ENCODE results near the gene FAIM.
A peak's percentile ranks its signal among the peaks of the same experiment; 100 is the strongest.
"Not testable (repeated sequence)": the region's sequence is repeated elsewhere in the genome, so short reads cannot be mapped to it uniquely, and the experiment has no call there.

FAIM gene

GRCh38 chr3:138588445-138588844, 20.1 kb upstream of the FAIM start:
- no peaks in the 10 kb centered on the region for H3K9me3 ChIP-seq
- intact Hi-C loops (cut with DNase I; ENCODE audit: low total_unique reads) = no loop called here
- peaks cover 0 to 13% (median 7%) of the 10 kb centered on the region in 4 donors for H3K4me1 ChIP-seq
- no peak for TF ChIP-seq CTCF (IDR thresholded peaks at IDR 0.05)
- no peaks in the 10 kb centered on the region for H3K27me3 ChIP-seq
- no peak overlapping the region for H3K4me3 ChIP-seq
- DNase-seq = no peak
- H3K36me3 ChIP-seq = peaks cover 4% of the 10 kb centered on the region in 3 donors
- no peak overlapping the region for H3K27ac ChIP-seq

GRCh38 chr3:138591392-138591791, 17.2 kb upstream of the FAIM start:
- Histone ChIP-seq H3K4me1 (peaks cover 0 to 16% (median 11%) of the 10 kb centered on the region in 4 donors), H3K27me3 (no peaks in the 10 kb centered on the region), H3K9me3 (no peaks in the 10 kb centered on the region), H3K36me3 (peaks cover 0 to 4% (median 4%) of the 10 kb centered on the region in 3 donors), H3K27ac (no peak overlapping the region), H3K4me3 (no peak overlapping the region)
- no peak for DNase-seq
- no peak for TF ChIP-seq CTCF (IDR thresholded peaks at IDR 0.05)
- intact Hi-C loops (cut with DNase I; ENCODE audit: low total_unique reads) = loop anchor here (5.0 to 10.0 kb wide), 2 partner anchors 174 to 243 kb away; partner anchors contain the start of gene PIK3CB

GRCh38 chr3:138593488-138594149, 15.0 kb upstream of the FAIM start:
- intact Hi-C loops (cut with DNase I; ENCODE audit: low total_unique reads) = loop anchor here (2.0 to 10.0 kb wide), 3 partner anchors 176 to 321 kb away; partner anchors contain the start of gene PIK3CB
- no peak for DNase-seq

GRCh38 chr3:138594150-138594934, 14.2 kb upstream of the FAIM start, which contains the start of gene CEP70:
CEP70 (minus strand) TSS chr3:138594260; CDS start chr3:138572927, 21,333 bp downstream.
- Histone ChIP-seq H3K9me3 (no peaks in the 10 kb centered on the region), H3K27me3 (no peaks in the 10 kb centered on the region), H3K36me3 (peaks cover 0 to 4% (median 4%) of the 10 kb centered on the region in 3 donors), H3K27ac (peak within 1 kb of the TSS; percentile 78 to 92), H3K4me3 (peak within 1 kb of the TSS; percentile 56 to 86), H3K4me1 (peaks cover 0 to 16% (median 11%) of the 10 kb centered on the region in 4 donors)
- TF ChIP-seq CTCF (IDR thresholded peaks at IDR 0.05) = peak; percentile 88 to 94
- peak; percentile 93 to 97 for DNase-seq
- intact Hi-C loops (cut with DNase I; ENCODE audit: low total_unique reads) = loop anchor here (2.0 to 10.0 kb wide), 3 partner anchors 177 to 320 kb away; partner anchors contain the start of gene PIK3CB

More at GRCh38 chr3:138593488-138594149, 15.0 kb upstream of the FAIM start:
- peak overlapping the region; percentile 56 to 86 for H3K4me3 ChIP-seq
- TF ChIP-seq CTCF (IDR thresholded peaks at IDR 0.05) = no peak
- peaks cover 0 to 16% (median 11%) of the 10 kb centered on the region in 4 donors for H3K4me1 ChIP-seq
- peak overlapping the region; percentile 78 to 92 for H3K27ac ChIP-seq
- H3K9me3 ChIP-seq = no peaks in the 10 kb centered on the region
- H3K36me3 ChIP-seq = peaks cover 0 to 4% (median 4%) of the 10 kb centered on the region in 3 donors
- no peaks in the 10 kb centered on the region for H3K27me3 ChIP-seq

GRCh38 chr3:138594935-138595610, 13.5 kb upstream of the FAIM start:
- H3K27me3 ChIP-seq = no peaks in the 10 kb centered on the region
- H3K4me3 ChIP-seq = peak overlapping the region; percentile 56 to 86
- TF ChIP-seq CTCF (IDR thresholded peaks at IDR 0.05) = no peak
- peaks cover 0 to 4% (median 0%) of the 10 kb centered on the region in 3 donors for H3K36me3 ChIP-seq
- peaks cover 0 to 19% (median 11%) of the 10 kb centered on the region in 4 donors for H3K4me1 ChIP-seq
- H3K27ac ChIP-seq = peak overlapping the region; percentile 78 to 92
- no peaks in the 10 kb centered on the region for H3K9me3 ChIP-seq
- DNase-seq = no peak
- intact Hi-C loops (cut with DNase I; ENCODE audit: low total_unique reads) = loop anchor here (2.0 to 10.0 kb wide), 3 partner anchors 178 to 320 kb away; partner anchors contain the start of gene PIK3CB

GRCh38 chr3:138597186-138597976, 11.2 kb upstream of the FAIM start:
- H3K36me3 ChIP-seq, H3K4me3 ChIP-seq, H3K27ac ChIP-seq, DNase-seq, H3K27me3 ChIP-seq, H3K9me3 ChIP-seq: not testable (repeated sequence)
- peaks cover 0 to 26% (median 12%) of the 10 kb centered on the region in 4 donors for H3K4me1 ChIP-seq
- intact Hi-C loops (cut with DNase I; ENCODE audit: low total_unique reads) = loop anchor here (10.0 kb wide), 1 partner anchor 237 kb away; the partner anchor contains the start of gene PIK3CB

All from tibial artery (tissue), 4 donors.